Activated T-cell treated with anti-CD3 and anti-CD28 coated beads, Interleukin-2, amount 50 U/mL, for 48 hours (primary cell): ENCODE measurements around the gene GPATCH3.
A peak's percentile ranks its signal among the peaks of the same experiment; 100 is the strongest.
"Not testable (repeated sequence)": the region's sequence is repeated elsewhere in the genome, so short reads cannot be mapped to it uniquely, and the experiment has no call there.

Experiments used
- DNase-seq, 2 experiments: peaks; one replicate each; pipeline ENCODE4 v3.0.0-alpha.2; 2020

Gene GPATCH3

GRCh38 chr1:26911399-26912146, 11.3 kb upstream of the GPATCH3 start:
- DNase-seq = no peak

DNA sequence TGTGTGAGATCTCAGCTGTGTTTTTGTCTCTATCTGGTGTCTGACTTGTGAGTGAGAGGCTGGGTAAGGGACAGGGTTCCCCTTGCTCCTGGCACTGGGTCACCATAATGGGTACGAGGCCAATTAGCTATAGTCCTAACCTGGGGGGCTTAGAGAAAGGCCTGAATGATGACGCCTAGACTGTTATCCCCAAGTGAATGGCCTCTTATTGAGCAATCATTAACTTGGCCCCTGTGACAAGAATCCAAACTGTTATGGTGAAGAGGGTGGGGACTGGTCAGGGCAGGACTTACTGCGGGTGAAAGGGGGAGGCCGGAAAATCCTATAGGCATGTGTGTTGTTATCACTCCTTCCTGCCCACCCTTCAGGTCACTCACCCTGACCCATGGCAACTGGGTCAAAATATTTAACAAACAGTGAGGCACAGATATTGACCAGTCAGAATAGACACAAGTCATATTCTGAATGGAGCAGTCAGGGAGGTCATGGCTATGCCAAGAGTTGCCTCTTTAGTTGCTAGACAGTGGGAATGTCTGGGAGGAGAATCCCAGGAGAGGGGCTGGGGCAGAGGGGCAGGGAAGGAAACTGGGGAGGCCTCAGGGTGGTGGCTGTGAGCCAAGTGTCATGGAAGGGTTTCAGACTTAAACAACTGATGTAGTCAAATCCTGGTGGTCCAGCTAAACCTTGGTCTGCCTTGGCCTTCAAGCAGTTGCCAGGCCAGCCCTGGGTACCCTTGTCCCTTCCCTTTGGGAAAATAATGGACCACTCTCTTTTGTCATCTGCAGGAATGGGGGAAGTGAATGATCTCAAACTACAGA, 10.3 kb upstream of the GPATCH3 start:
- no peak for DNase-seq

- DNase-seq = no peak
Observed at GRCh38 chr1:26909951-26910342, 9.7 kb upstream of the GPATCH3 start.

DNA sequence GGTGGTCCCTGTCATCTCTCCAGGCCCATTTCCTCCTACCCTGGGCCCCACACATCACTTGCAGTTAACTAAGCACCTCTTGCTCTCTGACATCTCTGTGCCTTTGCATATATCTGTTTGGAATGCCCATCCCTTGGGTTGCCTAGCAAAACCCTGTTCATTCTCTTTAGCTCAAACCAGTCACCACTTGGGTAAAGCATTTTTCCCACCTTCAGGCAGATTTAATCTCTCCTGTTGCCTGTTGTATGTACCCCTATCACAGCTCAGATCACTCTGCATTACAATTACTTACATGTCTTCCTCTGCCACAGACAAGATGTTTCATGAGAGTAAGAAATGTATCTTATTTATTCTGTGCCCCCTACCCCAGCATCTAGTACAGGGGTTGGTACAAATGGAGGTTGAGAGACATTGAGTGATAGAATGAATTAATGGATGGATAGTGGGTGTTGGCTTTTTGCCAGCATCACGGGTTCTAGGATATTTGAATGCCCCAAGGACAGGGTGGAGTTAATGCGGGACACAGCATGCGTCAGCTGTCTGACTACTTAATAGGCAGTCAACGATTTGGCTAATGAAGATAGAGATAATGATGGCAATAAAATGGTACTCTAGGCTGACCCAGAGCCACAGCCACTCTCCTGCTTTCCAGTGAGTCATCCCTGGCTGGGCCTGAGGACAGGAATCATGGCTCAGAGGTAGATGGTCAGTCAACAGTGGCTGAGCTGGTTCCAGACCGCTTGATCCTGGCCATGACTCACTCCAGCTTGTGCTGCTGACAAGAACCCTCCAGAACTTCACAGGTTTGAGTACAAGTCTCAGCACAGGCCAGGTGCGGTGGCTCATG, 7.0 kb upstream of the GPATCH3 start:
- DNase-seq = no peak

GRCh38 chr1:26900815-26901511, 696 bp upstream of the GPATCH3 start:
- no peak for DNase-seq

DNA sequence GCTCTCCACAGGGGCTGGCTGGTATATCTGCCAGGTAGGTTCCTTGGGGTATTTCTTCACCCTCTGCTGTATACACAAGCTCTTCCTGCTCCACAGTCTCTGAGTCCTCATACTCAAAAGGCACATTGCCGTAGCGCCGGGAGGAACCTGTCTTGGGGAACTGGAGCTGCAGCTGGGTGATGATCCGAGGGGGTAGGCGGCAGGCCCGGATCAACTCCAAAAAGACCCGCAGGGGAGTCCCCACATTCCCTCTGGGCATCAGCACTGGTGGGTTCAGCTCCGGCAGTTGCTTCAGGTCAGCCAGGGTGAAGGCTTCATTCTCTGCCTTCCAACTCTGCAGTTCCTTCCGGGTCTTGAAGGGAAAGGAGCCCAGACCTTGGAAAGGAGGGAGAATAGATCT, 2.9 kb downstream of the GPATCH3 start:
- no peak for DNase-seq

GRCh38 chr1:26894263-26894662, 6.0 kb downstream of the GPATCH3 start:
- no peak for DNase-seq

DNA sequence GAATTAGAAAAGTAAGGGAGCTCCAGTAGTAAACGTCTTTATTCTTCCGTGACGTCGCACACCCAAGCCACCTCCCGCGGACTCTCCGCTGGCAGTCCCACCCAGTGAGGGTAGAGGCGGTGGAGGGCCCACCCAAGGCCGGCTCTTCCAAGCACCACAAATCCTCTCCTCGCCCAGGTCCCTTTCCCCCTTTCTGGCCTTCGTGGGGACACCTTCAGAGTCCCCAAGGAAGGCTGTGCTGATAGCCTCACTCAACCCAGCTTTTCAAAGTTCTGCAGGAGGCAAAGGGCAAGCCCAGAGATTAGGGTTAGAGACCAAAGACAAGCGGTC, 9.8 kb downstream of the GPATCH3 start:
- DNase-seq = no peak

GRCh38 chr1:26889551-26890466, 10.5 kb downstream of the GPATCH3 start, which contains the start of gene GPN2:
GPN2 (minus strand) TSS chr1:26890283; CDS start chr1:26890096, 187 bp downstream.
- DNase-seq = peak; percentile 86 to 87

DNA sequence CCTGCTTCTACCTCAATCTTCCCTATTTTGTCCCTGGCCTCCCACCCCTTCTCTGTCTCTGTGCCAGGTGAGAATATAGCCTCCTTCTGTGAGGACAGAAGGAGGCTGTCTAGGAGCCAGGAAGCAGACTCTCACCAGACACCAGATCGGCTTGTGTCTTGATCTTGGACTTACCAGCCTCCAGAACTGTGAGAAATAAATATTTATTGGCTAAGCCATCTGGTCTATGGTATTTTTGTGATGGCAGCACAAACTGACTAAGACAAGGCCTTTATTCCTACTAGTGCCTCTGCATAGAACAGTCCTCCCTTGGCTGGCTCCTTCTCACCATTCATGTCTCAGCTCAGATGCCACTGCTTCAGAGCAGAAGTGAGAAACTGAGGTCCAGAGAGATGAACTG, 12.0 kb downstream of the GPATCH3 start:
- DNase-seq = no peak

DNA sequence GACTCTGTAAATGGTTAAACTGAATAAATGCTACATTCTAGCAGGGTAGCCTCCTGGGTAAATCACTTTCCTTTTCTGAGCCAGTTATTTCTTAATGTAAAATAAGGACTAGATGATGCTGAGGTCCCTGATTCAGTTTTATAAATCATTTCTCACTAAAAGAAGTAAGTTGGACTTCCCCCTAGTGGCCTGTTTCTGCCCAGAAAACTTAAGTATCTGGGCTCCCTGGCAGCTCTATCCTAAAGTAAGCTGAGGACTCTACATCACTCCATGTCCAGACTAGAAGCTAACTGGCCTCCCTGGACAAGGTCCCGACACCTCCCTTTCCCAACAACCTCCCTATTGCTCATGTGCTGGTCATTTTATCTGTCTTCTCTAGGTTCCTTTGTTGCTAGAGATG, 13.1 kb downstream of the GPATCH3 start:
- DNase-seq = no peak

- DNase-seq = no peak
Observed at GRCh38 chr1:26882696-26883463, 17.4 kb downstream of the GPATCH3 start.

- not testable (repeated sequence) for DNase-seq
Observed at GRCh38 chr1:26881611-26882010, 18.7 kb downstream of the GPATCH3 start.

- no peak for DNase-seq
Observed at GRCh38 chr1:26879793-26880192, 20.5 kb downstream of the GPATCH3 start.

GRCh38 chr1:26877326-26877725, 22.9 kb downstream of the GPATCH3 start:
- no peak for DNase-seq

GRCh38 chr1:26874896-26875295, 25.4 kb downstream of the GPATCH3 start:
- DNase-seq = no peak

GRCh38 chr1:26873097-26873496, 27.2 kb downstream of the GPATCH3 start:
- DNase-seq = not testable (repeated sequence)

- DNase-seq = peak; percentile 97 to 98
Observed at GRCh38 chr1:26864610-26865480, 35.4 kb downstream of the GPATCH3 start.

DNA sequence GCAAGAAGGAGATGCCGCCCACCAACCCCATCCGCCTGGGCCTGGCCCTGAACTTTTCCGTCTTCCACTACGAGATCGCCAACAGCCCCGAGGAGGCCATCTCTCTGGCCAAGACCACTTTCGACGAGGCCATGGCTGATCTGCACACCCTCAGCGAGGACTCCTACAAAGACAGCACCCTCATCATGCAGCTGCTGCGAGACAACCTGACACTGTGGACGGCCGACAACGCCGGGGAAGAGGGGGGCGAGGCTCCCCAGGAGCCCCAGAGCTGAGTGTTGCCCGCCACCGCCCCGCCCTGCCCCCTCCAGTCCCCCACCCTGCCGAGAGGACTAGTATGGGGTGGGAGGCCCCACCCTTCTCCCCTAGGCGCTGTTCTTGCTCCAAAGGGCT, 36.6 kb downstream of the GPATCH3 start:
- DNase-seq = no peak
